Sciatic nerve (tissue), 2 donors: Measurements from ENCODE around the gene NELL1. TPM values are rescaled to one million over a fixed set of nuclear protein-coding genes. Genes with fewer than 3 reads are reported as not detected.
"Not testable (repeated sequence)": the region's sequence is repeated elsewhere in the genome, so short reads cannot be mapped to it uniquely, and the experiment has no call there.

Experiments
- ATAC-seq: fragments of 200-7000 bp; cut with Tn5 transposase; one replicate; pipeline ENCODE4 v1.9.1; 2020; ENCODE audit warnings: mild to moderate bottlenecking, moderate library complexity
- DNase-seq: peaks from one replicate; pipeline ENCODE4 v3.0.0-alpha.2; 2020; ENCODE audit warnings: low spot score
- intact Hi-C: fragments of 100-400 bp; cut with DNase I; formaldehyde crosslinking; loops from one replicate; pipeline ENCODE4 v1.14.2; 2022
- total RNA-seq: library from RNA; stranded (reverse); fragmentation: NEBNext Ultra II Directional; extraction: Animal tissue kit (Norgen Biotek cat#: 25700); gene quantifications from one replicate; pipeline ENCODE4 v1.2.1, GENCODE V29; 2021
- donor health status: DM: no; HTN: no; CAD: no.
- donor health status: DM: no; HTN: no; CAD: no.

Gene NELL1
- total RNA-seq, 1 donor from 2014 or later, result 0.18 TPM

DNA sequence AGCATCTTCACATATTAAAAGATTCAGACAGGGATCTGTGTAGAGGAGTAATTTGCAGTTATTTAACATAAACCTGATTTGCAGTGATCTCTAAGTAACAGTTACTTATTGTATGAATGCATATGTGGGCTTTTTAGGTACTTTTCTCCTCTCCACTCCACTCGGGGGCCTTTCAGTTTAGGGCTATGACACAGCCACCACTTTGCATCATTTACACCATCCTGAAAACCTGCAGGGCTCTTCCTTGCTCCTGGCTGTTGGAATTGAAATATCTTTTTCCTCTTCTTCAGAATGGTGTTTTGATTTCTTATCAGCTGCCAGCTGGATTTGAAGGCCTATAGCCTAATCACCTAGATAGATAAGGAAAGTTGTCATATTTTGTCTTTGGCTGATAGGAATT, 580.8 kb downstream of the NELL1 start:
- no peak for ATAC-seq
- intact Hi-C loops, result no loop called here

DNA sequence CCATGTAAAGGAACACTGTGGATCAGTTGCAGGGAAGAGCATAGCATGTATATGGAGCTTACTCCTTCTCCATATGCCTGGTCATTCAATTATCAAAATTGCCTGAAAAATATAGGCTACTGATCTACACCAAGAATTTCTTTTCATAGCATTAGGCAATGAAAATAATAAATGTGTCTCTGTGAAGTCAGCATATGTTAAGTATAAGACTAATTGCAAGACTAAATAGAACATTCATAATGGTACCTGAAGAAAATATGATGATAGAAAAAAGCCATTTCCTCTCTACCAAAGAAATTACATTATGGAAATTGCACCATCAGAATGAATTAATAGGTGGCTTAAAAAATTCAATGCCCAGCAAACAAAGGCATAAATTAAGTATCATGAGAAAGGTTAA, 584.7 kb downstream of the NELL1 start:
- DNase-seq (no peak), ATAC-seq (no peak)

More for the DNA sequence above, 580.8 kb downstream of the NELL1 start:
- DNase-seq, result no peak

DNA sequence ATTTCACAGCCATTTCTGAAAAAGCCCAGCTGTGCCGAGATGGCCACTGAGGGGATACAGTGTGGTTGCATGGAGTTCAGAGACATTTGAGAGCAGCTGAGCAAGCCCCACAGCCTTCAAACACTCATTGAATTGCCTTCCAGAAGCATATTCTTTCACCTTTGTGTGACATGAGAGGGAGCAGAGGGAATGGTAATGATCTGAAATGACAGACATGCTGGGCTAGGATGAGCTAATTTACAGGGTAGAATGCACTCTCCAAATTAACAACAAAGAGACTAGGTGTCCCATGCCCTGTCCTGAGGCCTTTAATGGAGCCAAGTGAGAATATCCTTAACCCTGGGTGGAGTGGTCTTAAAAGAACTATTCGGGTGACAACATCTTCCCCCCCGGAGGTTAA, 585.4 kb downstream of the NELL1 start:
- DNase-seq (no peak), ATAC-seq (no peak)
- intact Hi-C loops, result no loop called here

More for the DNA sequence above, 584.7 kb downstream of the NELL1 start:
- intact Hi-C loops, result no loop called here

DNA sequence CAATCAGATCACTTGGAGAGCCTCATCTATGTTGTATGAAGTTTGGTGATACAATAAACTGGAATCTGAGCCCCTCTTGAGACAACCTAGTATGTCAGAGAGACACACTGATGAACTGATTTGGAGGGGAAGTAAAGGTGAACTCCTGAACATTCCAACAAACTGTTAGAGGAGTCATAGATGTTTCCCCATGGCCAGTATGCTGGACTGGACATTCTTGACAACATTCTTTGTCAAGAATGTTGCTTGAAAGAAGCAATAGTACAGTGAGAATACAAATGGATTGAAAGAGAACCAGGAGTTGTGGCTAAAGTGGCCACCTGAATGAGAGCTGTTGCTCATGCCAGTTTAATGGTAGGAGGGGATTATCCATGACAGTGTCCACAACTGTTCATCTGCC, 588.1 kb downstream of the NELL1 start:
- ATAC-seq (no peak), DNase-seq (no peak)
- intact Hi-C loops, result no loop called here

DNA sequence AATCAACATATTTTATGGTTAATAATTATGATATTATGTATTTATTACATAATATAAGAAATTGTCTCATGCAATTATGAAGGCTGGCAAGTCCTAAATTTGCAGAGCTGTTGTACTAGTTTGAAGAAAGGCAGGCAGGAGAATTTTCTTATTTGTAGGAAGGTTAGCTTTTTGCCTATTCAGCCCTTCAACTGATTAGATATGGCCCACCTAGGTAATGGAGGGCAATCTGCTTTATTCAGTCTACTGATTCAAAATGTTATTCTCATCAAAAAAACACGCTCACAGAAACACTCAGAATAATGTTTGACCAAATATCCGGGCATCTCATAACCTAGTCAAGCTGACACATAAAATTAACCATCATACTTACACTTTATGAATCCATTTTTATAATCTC, 589.0 kb downstream of the NELL1 start:
- DNase-seq, result no peak
- intact Hi-C loops, result no loop called here
- ATAC-seq, result no peak

DNA sequence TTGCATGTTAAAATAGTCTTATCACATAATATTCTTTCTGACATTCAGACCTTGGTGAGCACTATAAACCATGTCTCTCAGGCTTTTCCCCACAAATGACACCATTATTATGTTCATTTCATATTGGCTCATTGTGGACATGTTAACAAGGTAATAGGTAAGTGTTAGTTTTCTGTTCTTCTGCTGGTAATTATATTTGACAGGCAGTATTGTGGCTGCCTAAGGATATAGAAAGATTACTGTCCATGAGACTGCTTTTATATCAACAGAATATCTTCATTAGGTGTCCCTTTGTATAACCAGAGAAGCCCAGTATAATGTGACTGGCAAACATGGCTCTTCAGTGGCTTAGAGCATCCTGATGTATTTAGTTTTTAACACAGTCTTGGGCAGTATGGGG, 590.7 kb downstream of the NELL1 start:
- intact Hi-C loops, result no loop called here
- DNase-seq (no peak), ATAC-seq (no peak)

- ATAC-seq (no peak), DNase-seq (no peak)
- intact Hi-C loops, result no loop called here
These were observed 593.6 kb downstream of the NELL1 start for GRCh38 chr11:21262992-21263391.

DNA sequence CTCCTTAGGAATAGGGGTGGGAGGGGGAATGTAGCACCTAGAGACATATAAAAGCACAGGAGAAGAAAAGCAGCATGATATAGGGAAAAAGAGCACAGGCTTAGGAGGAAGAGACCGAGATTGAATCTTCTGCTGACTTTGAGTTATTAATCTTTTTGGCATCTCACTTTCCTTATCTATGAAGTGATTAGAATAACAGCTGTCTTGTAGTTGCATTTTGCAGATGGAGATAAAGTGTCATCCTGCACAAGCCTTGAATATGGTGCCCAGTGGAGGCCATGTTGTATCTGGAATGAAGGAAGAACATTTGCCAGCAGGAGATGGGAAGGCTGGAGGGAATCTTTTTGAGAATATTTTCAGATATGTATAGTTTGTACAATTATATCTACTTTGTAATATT, 594.7 kb downstream of the NELL1 start:
- ATAC-seq (no peak), DNase-seq (no peak)
- intact Hi-C loops, result no loop called here

DNA sequence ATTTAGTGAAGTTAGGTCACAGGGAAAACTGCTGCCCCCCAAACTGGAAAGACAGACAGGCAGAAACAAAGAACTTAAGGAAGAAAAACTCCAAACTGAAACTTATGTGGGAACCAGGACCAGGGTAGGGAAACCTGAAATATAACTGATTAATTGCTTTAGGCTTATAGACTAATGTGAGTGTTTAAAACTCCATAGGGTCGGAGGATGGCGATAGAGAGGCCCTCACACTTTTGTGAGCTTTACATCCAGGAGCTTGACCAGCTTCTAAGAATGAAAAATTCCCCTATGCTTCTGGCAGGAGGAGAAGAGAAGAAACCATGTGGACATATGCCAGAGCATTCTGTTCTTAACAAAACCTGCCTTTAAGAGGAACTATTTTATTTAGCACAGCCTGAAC, 598.6 kb downstream of the NELL1 start:
- ATAC-seq (no peak), DNase-seq (no peak)
- intact Hi-C loops, result no loop called here

DNA sequence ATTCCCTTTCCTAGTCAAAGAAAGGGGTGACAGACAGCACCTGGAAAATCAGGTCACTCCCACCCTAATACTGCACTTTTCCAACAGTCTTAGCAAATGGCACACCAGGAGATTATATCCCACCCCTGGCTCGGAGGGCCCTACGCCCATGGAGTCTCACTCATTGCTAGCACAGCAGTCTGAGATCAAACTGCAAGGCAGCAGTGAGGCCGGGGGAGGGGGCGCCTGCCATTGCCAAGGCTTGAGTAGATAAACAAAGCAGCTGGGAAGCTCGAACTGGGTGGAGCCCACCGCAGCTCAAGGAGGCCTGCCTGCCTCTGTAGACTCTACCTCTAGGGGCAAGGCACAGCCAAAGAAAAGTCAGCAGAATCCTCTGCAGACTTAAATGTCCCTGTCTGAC, 602.8 kb downstream of the NELL1 start:
- ATAC-seq, DNase-seq, intact Hi-C loops: not testable (repeated sequence)

GRCh38 chr11:21278840-21279239, 609.5 kb downstream of the NELL1 start:
- DNase-seq (no peak), ATAC-seq (no peak)
- intact Hi-C loops, result no loop called here

DNA sequence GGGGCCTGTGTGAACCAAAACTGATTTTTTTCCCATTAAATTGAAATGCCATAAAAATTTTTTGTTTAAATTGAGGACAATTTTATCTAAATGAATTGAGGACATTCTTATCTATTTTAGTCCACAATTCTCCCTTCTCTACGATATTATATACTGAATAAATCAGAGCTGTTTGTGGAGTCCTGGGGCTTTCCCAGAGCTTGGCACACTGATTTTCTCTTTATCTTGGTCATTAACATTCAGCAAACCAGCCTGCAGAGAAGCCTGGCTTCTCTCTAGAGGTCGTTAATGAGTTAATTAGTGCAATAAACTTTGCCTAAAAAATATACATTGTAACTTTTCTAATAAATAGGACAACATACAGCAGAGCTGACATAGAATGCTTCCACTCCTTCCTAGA, 615.7 kb downstream of the NELL1 start:
- intact Hi-C loops, result loop anchor here (10.0 kb wide), 1 partner anchor 510 kb away; no protein-coding TSS in a partner anchor
- DNase-seq, result no peak
- ATAC-seq, result no peak

- no peak for ATAC-seq
- intact Hi-C loops, result loop anchor here (10.0 kb wide), 1 partner anchor 505 kb away; no protein-coding TSS in a partner anchor
These were observed 620.3 kb downstream of the NELL1 start for GRCh38 chr11:21289686-21290085.

GRCh38 chr11:21295508-21295907, 626.1 kb downstream of the NELL1 start:
- no peak for ATAC-seq

More at GRCh38 chr11:21289686-21290085, 620.3 kb downstream of the NELL1 start:
- DNase-seq, result no peak

GRCh38 chr11:21301981-21302380, 632.6 kb downstream of the NELL1 start:
- ATAC-seq, result no peak
- intact Hi-C loops, result no loop called here
- DNase-seq, result no peak

More at GRCh38 chr11:21295508-21295907, 626.1 kb downstream of the NELL1 start:
- DNase-seq, result no peak
- intact Hi-C loops, result no loop called here

DNA sequence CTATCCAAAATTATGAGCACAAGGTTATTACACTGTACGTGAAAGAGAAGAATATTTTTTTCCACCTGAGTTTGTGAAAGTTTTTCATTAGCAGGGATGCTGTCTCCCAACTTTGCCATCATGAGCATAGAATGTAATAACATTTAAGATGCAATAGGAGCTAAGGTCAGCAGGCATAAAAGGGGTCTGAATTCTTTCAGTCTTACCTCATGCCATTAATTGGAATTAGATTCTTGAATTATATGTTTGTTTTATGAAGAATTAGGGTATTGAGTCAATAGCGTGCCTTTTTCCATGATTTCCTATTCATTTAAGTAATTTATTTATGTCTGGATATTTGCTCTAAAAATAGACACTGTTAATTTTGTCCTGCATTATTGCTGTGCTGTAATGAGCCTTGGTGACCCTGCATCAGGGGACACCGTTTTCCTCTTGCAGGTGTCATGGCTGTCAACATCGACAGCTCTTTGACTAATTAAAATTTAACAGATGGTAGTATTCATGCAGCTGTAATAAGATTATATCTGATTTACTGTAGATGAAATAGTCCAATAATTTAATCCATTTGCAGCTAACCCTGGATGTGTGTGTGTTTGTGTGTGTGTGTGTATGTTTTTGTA, 637.5 kb downstream of the NELL1 start:
- ATAC-seq (no peak), DNase-seq (no peak)
- intact Hi-C loops, result no loop called here

GRCh38 chr11:21307874-21308273, 638.5 kb downstream of the NELL1 start:
- DNase-seq, result no peak
- intact Hi-C loops, result no loop called here
- no peak for ATAC-seq

DNA sequence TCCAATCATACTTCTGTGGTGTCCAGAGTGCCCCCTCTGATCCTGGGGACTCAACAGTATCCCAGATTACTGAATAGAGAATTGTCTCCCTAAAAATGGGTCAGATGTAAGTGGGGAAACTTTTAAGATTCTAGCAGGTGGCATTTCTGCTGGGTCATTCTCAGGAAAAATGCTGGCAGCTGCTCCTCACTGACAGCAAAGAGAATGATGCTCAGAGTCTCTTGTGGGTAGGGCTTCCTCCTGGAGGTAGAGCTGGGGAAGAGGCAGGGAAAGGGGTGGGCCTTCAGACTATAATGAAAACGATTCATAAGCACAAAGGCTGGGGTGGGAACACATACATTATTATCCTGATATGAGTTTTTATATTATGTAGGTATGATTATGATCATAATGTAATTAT, 647.2 kb downstream of the NELL1 start:
- intact Hi-C loops, result no loop called here
- no peak for ATAC-seq
- no peak for DNase-seq

- no peak for DNase-seq
- intact Hi-C loops, result no loop called here
- no peak for ATAC-seq
These were observed 651.7 kb downstream of the NELL1 start for GRCh38 chr11:21321072-21321471.

GRCh38 chr11:21321530-21321929, 652.1 kb downstream of the NELL1 start:
- DNase-seq (no peak), ATAC-seq (no peak)
- intact Hi-C loops, result no loop called here

- ATAC-seq (no peak), DNase-seq (no peak)
- intact Hi-C loops, result no loop called here
These were observed 654.2 kb downstream of the NELL1 start for GRCh38 chr11:21323617-21324016.
